Lower leg skin (tissue), 3 donors: ENCODE data around the gene TRMT1.

Experiments
- CTCF ChIP-seq, 3 donors: fragments of 450-650 bp; IDR thresholded peaks; one replicate each; pipeline ENCODE4 v1.5.1; 2016; ENCODE audit warnings: antibody characterized with exemption in 3 of 3, mild to moderate bottlenecking in 3 of 3, moderate library complexity in 2 of 3
- POLR2A ChIP-seq, 2 donors: fragments of 450-650 bp; IDR thresholded peaks; one replicate each; pipeline ENCODE4 v1.6.1; 2016 to 2017; ENCODE audit warnings: antibody characterized with exemption in 2 of 2, mild to moderate bottlenecking in 1 of 2, moderate library complexity in 1 of 2

GRCh38 chr19:13153569-13154240, 37.2 kb upstream of the TRMT1 start:
- TF ChIP-seq CTCF (IDR thresholded peaks at IDR 0.05) (no peak), POLR2A (IDR thresholded peaks at IDR 0.05) (no peak)
